Medulla oblongata (tissue), 1 donor: ENCODE measurements around the gene PRR30.

Experiments used
- DNase-seq: peaks from one replicate; pipeline ENCODE4 v3.0.0-alpha.2; 2015; ENCODE audit errors: extremely low spot score

PRR30 gene

GRCh38 chr2:27097341-27097740 lies 41.9 kb downstream of the PRR30 start:
- DNase-seq: no peak

- DNase-seq: no peak
These were observed 42.4 kb downstream of the PRR30 start for GRCh38 chr2:27096748-27097297.

DNA sequence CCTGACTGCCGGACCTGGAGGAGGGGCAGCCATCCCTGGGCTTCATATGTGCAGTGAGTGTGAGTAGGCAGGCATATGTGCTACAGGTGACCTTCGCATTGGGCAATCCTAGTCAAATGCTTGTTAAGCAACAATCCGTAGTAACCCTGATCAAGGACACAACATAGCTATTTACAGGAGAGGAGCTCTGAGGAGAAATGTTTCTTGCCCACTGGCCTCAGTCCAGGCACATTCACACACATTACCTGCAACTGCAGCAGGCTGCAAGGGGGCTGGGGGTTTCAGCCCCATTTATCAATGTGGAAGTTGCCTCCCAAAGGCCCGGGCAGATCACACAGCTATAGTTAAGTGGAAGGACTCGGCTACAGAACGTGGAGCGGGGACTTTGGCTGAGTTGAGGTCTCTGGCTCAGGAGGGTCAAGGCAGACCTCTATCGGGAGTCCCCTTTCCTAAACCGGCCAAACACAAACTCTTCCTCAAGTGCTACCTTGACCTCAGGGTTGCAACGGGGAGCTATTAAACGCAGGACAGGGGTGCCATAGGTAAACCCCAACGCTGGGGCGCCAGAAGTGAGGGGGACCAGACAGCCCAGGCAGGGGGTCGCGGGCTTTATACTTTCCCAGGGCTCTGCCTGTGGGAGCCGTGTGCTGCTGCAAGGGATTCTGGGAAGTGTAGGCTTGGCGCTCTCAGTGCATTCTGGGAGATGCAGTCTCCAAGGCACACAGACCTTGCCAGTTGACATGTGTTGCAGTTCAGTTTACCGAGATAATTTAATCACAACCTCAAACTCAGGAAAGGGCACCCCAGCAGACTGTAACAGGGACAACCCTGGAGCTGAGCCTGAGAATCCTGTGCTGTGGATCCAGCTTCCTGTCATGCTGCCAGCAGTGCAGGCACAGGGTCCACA lies 43.2 kb downstream of the PRR30 start:
- peak; percentile 80 for DNase-seq

- no peak for DNase-seq
These were observed 43.8 kb downstream of the PRR30 start for GRCh38 chr2:27095427-27095744.

DNA sequence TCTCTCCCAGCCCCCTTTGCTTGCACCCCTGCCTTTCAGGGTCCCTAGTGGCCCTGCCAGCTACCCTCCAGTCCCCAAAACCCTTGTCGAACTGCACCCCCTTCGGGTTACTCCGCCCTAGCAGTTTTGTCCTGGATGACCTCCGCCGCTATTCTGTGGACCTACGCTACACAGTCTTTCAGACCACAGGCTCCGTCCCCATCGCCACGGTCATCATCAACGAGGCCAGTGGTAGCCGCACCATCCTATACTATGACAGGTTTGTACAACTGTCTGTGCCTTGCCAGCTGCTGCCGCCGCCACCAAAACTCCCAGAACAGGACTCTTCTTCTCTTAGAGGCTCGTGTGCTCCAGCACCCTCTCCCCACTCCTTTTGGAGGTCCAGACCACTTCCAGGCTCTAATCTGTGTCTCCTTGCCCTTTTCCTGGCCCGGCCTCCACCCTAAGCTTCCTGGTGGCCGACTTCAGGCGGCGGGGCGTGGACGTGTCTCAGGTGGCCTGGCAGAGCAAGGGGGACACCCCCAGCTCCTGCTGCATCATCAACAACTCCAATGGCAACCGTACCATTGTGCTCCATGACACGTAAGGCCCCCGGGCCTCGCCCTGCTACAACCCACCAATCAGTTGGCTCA lies 44.7 kb downstream of the PRR30 start:
- no peak for DNase-seq

DNA sequence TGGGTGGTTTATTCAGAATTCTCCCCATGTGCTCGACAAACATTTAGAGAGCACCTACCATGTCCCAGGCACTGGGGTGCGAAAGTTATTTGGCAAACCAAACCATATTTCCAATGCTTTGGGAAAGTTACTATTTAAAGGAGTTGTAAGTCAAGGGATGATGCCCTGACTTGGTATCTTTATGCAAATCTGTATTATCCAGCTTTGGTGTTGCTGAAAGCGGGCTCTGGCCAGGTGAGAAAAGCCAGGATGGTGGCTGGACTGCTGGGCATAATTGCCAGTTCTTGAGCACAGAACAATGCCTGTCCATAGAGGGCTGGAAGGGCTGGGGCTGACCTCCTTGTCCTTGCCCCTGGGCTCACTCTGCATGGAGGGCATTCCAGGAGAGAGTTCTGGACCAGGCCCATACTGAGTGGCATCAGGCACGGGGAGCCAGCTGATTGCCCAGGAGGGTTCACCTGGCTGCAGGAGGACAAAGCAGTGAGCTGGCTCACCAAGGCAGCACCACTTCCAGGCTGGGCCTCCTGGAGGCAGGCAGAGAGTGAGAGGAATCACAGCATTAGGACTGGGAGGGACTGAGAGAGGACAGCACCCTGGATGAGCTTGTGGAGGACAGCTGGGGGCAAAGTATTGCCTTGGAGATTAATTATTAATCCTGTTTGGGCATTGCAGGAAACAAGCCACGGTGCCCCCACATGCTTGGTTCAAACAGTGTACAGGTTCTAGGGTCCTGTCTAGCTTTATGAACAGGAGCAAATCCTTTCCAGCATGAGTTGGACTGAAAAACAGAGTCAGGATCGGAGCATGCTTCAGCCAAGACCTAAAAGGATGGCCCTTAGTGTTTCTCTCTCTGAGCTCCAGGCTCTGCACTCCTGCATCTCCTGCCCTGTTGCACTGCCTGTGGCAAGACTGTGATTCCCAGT lies 45.5 kb downstream of the PRR30 start:
- no peak for DNase-seq

GRCh38 chr2:27092696-27093429 lies 46.3 kb downstream of the PRR30 start:
- DNase-seq: no peak

- no peak for DNase-seq
These were observed 47.2 kb downstream of the PRR30 start for GRCh38 chr2:27091746-27092695.

DNA sequence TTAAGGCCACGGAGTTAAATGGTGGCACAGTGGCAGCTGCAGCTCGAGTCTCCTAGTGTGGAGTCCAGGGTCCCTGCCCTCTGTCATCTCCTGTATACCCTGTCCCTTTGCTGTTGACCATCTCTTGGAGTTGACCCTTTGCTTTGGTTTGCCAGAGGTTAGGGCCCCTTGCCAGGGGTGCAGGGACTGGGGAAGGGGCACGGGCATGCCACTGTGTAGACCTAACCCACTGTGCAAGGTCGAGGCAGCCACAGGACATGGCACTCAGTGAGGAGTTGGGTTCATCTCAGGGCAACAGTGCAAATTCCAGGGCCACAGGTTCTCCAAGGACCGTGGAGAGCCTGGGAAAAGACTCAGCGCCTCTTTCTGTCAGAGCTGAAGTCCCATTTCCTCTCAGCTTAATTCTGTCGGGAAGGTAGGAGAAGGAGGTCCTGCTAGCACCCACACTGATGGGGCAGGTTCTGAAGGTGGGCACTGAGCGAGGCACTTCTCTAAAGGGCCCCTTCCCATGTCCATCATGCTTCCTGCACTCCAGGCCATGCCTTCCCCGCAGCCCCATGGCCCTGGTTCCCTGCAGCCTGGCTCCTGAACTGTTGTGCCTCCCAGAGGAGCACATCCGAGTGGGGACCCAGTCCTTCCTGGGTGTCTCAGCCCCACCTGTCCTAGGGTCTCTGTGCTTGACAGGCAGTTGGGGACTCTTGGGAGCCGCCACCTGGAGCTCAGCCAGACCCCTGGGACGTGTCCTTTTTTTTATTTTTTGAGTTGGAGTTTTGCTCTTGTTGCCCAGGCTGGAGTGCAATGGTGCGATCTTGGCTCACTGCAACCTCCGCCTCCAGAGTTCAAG lies 49.9 kb downstream of the PRR30 start:
- no peak for DNase-seq

- DNase-seq: no peak
These were observed 50.6 kb downstream of the PRR30 start for GRCh38 chr2:27088634-27089033.

- DNase-seq: no peak
These were observed 51.3 kb downstream of the PRR30 start for GRCh38 chr2:27087823-27088410.
